Measurements from ENCODE around the gene LRMDA.

DNA sequence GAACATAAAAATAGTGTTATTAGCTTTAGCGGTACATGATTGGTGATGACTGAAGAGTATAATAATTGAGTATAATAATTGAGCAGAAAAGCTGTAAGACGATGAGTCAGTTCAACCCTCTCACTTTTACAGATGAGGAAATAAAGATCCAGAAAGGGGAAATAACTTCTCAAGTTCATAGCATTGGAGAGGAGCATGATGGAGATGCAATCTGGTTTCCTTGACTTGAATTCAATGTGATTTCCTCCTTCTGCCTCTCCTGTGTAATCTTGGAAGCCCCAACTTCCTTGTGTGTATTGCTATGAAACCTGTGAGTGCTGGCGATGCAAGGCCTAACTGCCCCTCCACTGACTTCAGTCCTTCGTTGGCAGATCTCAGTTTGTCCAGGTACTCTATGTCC, 265.1 kb downstream of the LRMDA start:
- TF ChIP-seq POLR2A (IDR thresholded peaks at IDR 0.05): no peak
- TF ChIP-seq, protein P1, sequence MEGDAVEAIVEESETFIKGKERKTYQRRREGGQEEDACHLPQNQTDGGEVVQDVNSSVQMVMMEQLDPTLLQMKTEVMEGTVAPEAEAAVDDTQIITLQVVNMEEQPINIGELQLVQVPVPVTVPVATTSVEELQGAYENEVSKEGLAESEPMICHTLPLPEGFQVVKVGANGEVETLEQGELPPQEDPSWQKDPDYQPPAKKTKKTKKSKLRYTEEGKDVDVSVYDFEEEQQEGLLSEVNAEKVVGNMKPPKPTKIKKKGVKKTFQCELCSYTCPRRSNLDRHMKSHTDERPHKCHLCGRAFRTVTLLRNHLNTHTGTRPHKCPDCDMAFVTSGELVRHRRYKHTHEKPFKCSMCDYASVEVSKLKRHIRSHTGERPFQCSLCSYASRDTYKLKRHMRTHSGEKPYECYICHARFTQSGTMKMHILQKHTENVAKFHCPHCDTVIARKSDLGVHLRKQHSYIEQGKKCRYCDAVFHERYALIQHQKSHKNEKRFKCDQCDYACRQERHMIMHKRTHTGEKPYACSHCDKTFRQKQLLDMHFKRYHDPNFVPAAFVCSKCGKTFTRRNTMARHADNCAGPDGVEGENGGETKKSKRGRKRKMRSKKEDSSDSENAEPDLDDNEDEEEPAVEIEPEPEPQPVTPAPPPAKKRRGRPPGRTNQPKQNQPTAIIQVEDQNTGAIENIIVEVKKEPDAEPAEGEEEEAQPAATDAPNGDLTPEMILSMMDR (IDR thresholded peaks at IDR 0.05): no peak
